ENCODE data around the gene HPD. TPM values are rescaled to one million over a fixed set of nuclear protein-coding genes. Genes with fewer than 3 reads are reported as not detected.

The HPD gene
- total and polyA plus RNA-seq, 7 donors = 0.27 to 2.8 (median 0.61) TPM; not detected in 1

DNA sequence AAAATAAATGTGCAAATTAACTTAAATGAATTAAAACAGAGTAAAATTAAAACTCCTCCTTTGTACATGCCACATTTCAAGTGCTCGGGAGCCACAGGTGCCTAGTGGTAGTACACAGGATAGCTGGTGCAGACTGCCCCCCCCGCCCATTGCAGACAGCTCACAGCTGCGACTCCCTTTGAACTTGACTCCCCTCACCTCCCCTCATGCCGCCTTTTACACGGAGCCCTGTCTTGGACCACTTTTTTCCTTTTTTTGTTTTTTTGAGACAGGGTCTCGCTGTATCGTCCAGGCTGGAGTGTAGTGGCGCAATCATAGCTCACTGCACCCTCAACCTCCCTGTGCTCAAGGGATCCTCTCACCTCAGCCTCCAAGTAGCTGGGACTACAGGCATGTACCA is 43.4 kb downstream of the HPD start:
- Histone ChIP-seq H3K27me3 (no peaks in the 10 kb centered on the region), H3K27ac (no peak overlapping the region), H3K4me3 (no peak overlapping the region), H3K9me3 (no peaks in the 10 kb centered on the region), H3K4me1 (peaks cover 0 to 38% (median 32%) of the 10 kb centered on the region in 4 donors), H3K36me3 (peaks cover 54 to 68% (median 63%) of the 10 kb centered on the region in 4 donors)
- WGBS, 2 donors = 86 to 93% methylated on average over 8 of the region's 8 CpGs
- TF ChIP-seq, protein P1, sequence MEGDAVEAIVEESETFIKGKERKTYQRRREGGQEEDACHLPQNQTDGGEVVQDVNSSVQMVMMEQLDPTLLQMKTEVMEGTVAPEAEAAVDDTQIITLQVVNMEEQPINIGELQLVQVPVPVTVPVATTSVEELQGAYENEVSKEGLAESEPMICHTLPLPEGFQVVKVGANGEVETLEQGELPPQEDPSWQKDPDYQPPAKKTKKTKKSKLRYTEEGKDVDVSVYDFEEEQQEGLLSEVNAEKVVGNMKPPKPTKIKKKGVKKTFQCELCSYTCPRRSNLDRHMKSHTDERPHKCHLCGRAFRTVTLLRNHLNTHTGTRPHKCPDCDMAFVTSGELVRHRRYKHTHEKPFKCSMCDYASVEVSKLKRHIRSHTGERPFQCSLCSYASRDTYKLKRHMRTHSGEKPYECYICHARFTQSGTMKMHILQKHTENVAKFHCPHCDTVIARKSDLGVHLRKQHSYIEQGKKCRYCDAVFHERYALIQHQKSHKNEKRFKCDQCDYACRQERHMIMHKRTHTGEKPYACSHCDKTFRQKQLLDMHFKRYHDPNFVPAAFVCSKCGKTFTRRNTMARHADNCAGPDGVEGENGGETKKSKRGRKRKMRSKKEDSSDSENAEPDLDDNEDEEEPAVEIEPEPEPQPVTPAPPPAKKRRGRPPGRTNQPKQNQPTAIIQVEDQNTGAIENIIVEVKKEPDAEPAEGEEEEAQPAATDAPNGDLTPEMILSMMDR (IDR thresholded peaks at IDR 0.05) = no peak
- no peak for TF ChIP-seq POLR2AphosphoS5 (IDR thresholded peaks at IDR 0.05)
- no peak for TF ChIP-seq EP300 (IDR thresholded peaks at IDR 0.05)
- DNase-seq = no peak
- intact Hi-C loops (cut with DNase I) = no loop called here

DNA sequence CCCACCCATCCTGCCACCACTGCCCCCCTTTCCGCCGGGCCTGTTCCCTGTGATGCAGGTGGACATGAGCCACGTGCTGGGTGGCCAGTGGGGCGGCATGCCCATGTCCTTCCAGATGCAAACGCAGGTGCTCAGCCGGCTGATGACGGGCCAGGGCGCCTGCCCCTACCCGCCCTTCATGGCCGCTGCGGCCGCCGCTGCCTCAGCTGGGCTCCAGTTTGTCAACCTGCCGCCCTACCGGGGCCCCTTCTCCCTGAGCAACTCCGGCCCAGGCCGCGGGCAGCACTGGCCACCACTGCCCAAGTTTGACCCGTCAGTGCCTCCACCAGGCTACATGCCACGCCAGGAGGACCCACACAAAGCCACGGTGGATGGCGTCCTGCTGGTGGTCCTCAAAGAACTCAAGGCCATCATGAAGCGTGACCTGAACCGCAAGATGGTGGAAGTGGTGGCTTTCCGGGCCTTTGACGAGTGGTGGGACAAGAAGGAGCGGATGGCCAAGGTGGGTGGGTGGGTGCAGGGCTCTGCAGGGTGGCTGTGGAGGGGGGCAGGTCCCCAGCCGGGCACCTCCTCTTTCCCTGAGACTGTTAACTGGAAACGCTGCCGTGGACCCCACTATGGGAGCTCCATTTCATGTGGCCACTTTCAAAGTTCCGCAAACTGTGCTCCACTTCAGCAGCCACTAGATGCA is 44.1 kb downstream of the HPD start:
- DNase-seq = peak; percentile 65
- 94 to 95% methylated on average over 31 of the region's 31 CpGs for whole genome bisulfite sequencing, 2 donors
- intact Hi-C loops (cut with DNase I) = loop anchor here (5.0 kb wide), 1 partner anchor 117 kb away; no protein-coding TSS in a partner anchor
- Histone ChIP-seq H3K4me3 (no peak overlapping the region), H3K9me3 (no peaks in the 10 kb centered on the region), H3K4me1 (peaks cover 0 to 42% (median 35%) of the 10 kb centered on the region in 4 donors), H3K36me3 (peaks cover 54 to 68% (median 63%) of the 10 kb centered on the region in 4 donors), H3K27me3 (no peaks in the 10 kb centered on the region), H3K27ac (no peak overlapping the region)
- TF ChIP-seq, protein P1 (IDR thresholded peaks at IDR 0.05) = no peak
- TF ChIP-seq EP300 (IDR thresholded peaks at IDR 0.05) (no peak), POLR2A (IDR thresholded peaks at IDR 0.05) (no peak), POLR2AphosphoS5 (IDR thresholded peaks at IDR 0.05) (no peak)

DNA sequence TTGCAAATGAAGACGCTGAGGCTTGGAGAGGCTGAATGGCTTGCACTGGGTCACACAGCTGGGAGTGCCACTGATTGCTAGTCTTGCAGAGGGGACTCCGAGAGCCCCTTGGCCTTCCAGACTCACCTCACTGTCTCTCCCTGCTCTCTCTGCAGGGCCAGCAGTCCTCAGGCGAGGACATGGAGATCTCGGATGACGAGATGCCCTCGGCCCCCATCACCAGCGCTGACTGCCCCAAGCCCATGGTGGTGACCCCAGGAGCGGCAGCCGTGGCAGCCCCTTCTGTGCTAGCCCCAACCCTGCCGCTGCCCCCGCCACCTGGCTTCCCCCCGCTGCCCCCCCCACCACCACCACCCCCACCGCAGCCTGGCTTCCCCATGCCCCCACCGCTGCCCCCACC is 44.7 kb downstream of the HPD start:
- DNase-seq = no peak
- no peak overlapping the region for H3K27ac ChIP-seq
- no peak for TF ChIP-seq POLR2AphosphoS5 (IDR thresholded peaks at IDR 0.05)
- TF ChIP-seq, protein P1 (IDR thresholded peaks at IDR 0.05) = no peak
- TF ChIP-seq EP300 (IDR thresholded peaks at IDR 0.05) = no peak
- no peak for TF ChIP-seq POLR2A (IDR thresholded peaks at IDR 0.05)
- H3K4me1 ChIP-seq = peaks cover 0 to 42% (median 35%) of the 10 kb centered on the region in 4 donors
- H3K4me3 ChIP-seq = no peak overlapping the region
- intact Hi-C loops (cut with DNase I) = loop anchor here (2.0 to 5.0 kb wide), 2 partner anchors 25 to 117 kb away; no protein-coding TSS in a partner anchor
- WGBS, 2 donors = 94 to 95% methylated on average over 14 of the region's 14 CpGs
- no peaks in the 10 kb centered on the region for H3K9me3 ChIP-seq
- H3K27me3 ChIP-seq = no peaks in the 10 kb centered on the region
- peaks cover 53 to 68% (median 62%) of the 10 kb centered on the region in 4 donors for H3K36me3 ChIP-seq

DNA sequence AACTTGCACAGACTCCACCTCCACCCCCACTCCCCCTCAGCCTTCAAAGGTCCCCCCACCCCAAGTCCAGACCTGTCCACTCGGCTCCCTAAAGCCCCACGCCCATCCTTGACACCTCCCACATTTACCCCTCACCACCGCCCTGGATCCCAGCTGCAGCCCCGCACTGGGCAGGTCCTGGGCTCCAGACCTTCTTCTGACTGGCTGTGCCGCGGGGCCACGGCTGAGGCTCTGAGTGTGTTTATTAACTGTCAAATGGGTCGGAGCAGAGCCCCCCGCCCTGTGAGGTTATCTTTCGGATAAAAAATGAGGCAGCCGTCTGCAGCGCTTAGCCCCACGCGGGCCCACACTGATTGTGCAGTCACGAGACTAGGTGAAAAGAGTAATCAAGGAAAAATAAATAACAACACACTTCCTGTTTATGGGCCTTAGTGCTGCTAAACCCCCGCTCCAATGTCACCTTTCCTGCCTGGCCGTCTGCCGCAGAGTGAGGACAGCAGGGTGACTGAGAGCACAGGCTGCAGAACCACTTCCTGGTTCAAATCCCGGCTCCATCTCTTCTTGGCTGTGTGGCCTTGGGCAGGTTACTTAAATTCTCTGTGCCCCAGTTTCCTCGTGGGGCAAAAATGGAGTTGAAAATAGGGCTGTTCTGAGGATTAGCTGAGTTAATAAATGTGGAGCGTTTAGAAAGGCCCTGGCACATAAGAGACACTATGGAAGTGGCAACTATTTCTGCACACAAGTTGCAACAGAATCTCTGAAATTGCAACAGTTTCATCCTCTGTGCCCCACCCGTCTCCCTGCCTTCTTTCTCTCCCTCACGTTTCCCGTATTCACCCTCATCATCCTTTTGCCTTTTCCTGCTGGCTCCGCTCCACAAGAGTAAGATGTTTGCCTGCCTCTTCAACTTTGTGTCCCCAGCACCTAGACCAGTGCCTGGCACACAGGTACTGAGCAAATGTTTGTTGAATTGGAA is 45.5 kb downstream of the HPD start:
- no peaks in the 10 kb centered on the region for H3K9me3 ChIP-seq
- H3K27me3 ChIP-seq = no peaks in the 10 kb centered on the region
- H3K4me3 ChIP-seq = peak overlapping the region; percentile 43 to 75 (median 59)
- 21 to 55% methylated on average over 25 of the region's 25 CpGs for WGBS, 2 donors
- peaks cover 0 to 42% (median 35%) of the 10 kb centered on the region in 4 donors for H3K4me1 ChIP-seq
- H3K27ac ChIP-seq = peak overlapping the region in 3 of 4 donors; percentile 79 to 85 (median 83)
- peak; percentile 67 for DNase-seq
- intact Hi-C loops (cut with DNase I) = loop anchor here (1.0 to 5.0 kb wide), 3 partner anchors 18 to 116 kb away; no protein-coding TSS in a partner anchor
- peaks cover 55 to 68% (median 63%) of the 10 kb centered on the region in 4 donors for H3K36me3 ChIP-seq
- TF ChIP-seq POLR2A (IDR thresholded peaks at IDR 0.05) (no peak), EP300 (IDR thresholded peaks at IDR 0.05) (no peak), POLR2AphosphoS5 (IDR thresholded peaks at IDR 0.05) (no peak)
- TF ChIP-seq, protein P1 (IDR thresholded peaks at IDR 0.05) = no peak
